Measurements from ENCODE around the gene RPS15. TPM values are rescaled to one million over a fixed set of nuclear protein-coding genes. Genes with fewer than 3 reads are reported as not detected.

Gene RPS15
- total RNA-seq, 1 donor from 2014 or later: 1,045 TPM

GRCh38 chr19:1395194-1396018 lies 42.8 kb upstream of the RPS15 start:
- Histone ChIP-seq H3K4me2 (ENCODE audit: low read length) (no peak overlapping the region), H4K20me1 (ENCODE audit: insufficient read depth, low read length) (peaks cover 3% of the 10 kb centered on the region), H2AFZ (ENCODE audit: low read depth, low read length) (no peak overlapping the region), H3K9me3 (ENCODE audit: insufficient read depth, low read depth, low read length) (no peaks in the 10 kb centered on the region), H3K27me3 (ENCODE audit: insufficient read depth, low read length) (no peaks in the 10 kb centered on the region), H3K4me3 (ENCODE audit: insufficient read depth, low read depth, low read length) (no peak overlapping the region), H3K27ac (ENCODE audit: low read depth, low read length) (no peak overlapping the region), H3K79me2 (ENCODE audit: insufficient read depth, low read length) (no peaks in the 10 kb centered on the region), H3K9ac (ENCODE audit: low read length) (no peak overlapping the region), H3K36me3 (ENCODE audit: insufficient read depth, low read length) (no peaks in the 10 kb centered on the region), H3K4me1 (ENCODE audit: insufficient read depth, low read length) (peaks cover 1% of the 10 kb centered on the region)
- H3K27ac Mint-ChIP-seq (ENCODE audit: unreplicated experiment): no peak overlapping the region
- DNase-seq (ENCODE audit: low read depth) (no peak), FAIRE-seq (no peak)
- no peaks in the 10 kb centered on the region for H3K9me3 Mint-ChIP-seq (ENCODE audit: unreplicated experiment)
- no peaks in the 10 kb centered on the region for H3K27me3 Mint-ChIP-seq (ENCODE audit: low read depth, unreplicated experiment)
- no peak for TF ChIP-seq EZH2 (IDR thresholded peaks at IDR 0.05; ENCODE audit: insufficient read depth, low read length)
- TF ChIP-seq, protein P1, sequence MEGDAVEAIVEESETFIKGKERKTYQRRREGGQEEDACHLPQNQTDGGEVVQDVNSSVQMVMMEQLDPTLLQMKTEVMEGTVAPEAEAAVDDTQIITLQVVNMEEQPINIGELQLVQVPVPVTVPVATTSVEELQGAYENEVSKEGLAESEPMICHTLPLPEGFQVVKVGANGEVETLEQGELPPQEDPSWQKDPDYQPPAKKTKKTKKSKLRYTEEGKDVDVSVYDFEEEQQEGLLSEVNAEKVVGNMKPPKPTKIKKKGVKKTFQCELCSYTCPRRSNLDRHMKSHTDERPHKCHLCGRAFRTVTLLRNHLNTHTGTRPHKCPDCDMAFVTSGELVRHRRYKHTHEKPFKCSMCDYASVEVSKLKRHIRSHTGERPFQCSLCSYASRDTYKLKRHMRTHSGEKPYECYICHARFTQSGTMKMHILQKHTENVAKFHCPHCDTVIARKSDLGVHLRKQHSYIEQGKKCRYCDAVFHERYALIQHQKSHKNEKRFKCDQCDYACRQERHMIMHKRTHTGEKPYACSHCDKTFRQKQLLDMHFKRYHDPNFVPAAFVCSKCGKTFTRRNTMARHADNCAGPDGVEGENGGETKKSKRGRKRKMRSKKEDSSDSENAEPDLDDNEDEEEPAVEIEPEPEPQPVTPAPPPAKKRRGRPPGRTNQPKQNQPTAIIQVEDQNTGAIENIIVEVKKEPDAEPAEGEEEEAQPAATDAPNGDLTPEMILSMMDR (IDR thresholded peaks at IDR 0.05; ENCODE audit: insufficient read depth, low read depth, low read length): no peak
- H3K36me3 Mint-ChIP-seq (ENCODE audit: low read depth, unreplicated experiment): peaks cover 4% of the 10 kb centered on the region
- H3K4me1 Mint-ChIP-seq (ENCODE audit: low read depth, unreplicated experiment): no peaks in the 10 kb centered on the region
- no peak overlapping the region for H3K4me3 Mint-ChIP-seq (ENCODE audit: unreplicated experiment)

DNA sequence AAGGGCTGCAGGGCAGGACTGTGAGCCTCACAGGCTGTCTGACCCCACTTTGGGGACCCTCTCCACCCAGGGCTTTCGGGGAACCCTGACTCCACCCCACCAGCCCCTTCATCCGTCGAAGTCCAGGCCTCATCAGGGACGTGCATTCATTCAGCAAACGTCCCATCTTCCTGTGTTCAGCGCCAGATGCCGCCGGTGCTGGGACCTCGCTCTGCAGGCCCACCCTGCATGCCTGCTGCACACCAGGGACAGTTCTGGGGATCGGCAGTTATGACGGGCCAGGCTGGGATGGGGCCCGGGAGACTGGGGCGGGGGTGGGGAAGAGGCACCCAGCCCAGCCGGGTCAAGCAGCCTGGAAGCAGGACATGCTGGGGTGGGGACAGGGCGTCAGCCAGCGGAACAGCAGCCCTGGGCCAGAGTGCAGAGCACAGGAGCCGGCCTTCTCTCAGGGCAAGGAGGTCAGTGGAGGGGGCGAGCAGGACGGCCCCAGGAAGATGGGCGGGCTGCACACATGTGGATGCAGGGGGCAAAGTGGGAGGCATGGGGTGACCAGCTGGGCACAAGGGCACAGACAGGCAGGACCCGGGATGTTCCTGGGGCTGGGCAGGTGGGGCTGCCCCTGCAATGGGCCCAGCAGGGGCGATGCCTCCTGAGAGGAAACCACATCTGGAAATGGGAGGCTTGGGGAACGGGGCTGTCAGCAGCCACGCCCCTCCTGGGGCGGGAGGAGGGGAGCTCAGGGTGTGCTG lies 42.0 kb upstream of the RPS15 start:
- H3K4me3 ChIP-seq (ENCODE audit: insufficient read depth, low read depth, low read length): no peak overlapping the region
- H3K36me3 ChIP-seq (ENCODE audit: insufficient read depth, low read length): no peaks in the 10 kb centered on the region
- no peak overlapping the region for H3K9ac ChIP-seq (ENCODE audit: low read length)
- TF ChIP-seq, protein P1 (IDR thresholded peaks at IDR 0.05; ENCODE audit: insufficient read depth, low read depth, low read length): no peak
- no peak for TF ChIP-seq EZH2 (IDR thresholded peaks at IDR 0.05; ENCODE audit: insufficient read depth, low read length)
- H3K9me3 Mint-ChIP-seq (ENCODE audit: unreplicated experiment): no peaks in the 10 kb centered on the region
- no peaks in the 10 kb centered on the region for H3K27me3 Mint-ChIP-seq (ENCODE audit: low read depth, unreplicated experiment)
- no peak overlapping the region for H2AFZ ChIP-seq (ENCODE audit: low read depth, low read length)
- peaks cover 4% of the 10 kb centered on the region for H3K36me3 Mint-ChIP-seq (ENCODE audit: low read depth, unreplicated experiment)
- no peak overlapping the region for H3K27ac ChIP-seq (ENCODE audit: low read depth, low read length)
- H3K79me2 ChIP-seq (ENCODE audit: insufficient read depth, low read length): no peaks in the 10 kb centered on the region
- no peaks in the 10 kb centered on the region for H3K27me3 ChIP-seq (ENCODE audit: insufficient read depth, low read length)
- no peak overlapping the region for H3K27ac Mint-ChIP-seq (ENCODE audit: unreplicated experiment)
- no peaks in the 10 kb centered on the region for H3K4me1 Mint-ChIP-seq (ENCODE audit: low read depth, unreplicated experiment)
- DNase-seq (ENCODE audit: low read depth) (no peak), FAIRE-seq (no peak)
- peaks cover 3% of the 10 kb centered on the region for H4K20me1 ChIP-seq (ENCODE audit: insufficient read depth, low read length)
- no peak overlapping the region for H3K4me3 Mint-ChIP-seq (ENCODE audit: unreplicated experiment)
- H3K9me3 ChIP-seq (ENCODE audit: insufficient read depth, low read depth, low read length): no peaks in the 10 kb centered on the region
- H3K4me1 ChIP-seq (ENCODE audit: insufficient read depth, low read length): peaks cover 8% of the 10 kb centered on the region
- H3K4me2 ChIP-seq (ENCODE audit: low read length): no peak overlapping the region
